Hepatic stellate cell (primary cell): Measurements from ENCODE around the gene CLPSL1.
"Not testable (repeated sequence)": the region's sequence is repeated elsewhere in the genome, so short reads cannot be mapped to it uniquely, and the experiment has no call there.

ENCODE experiments used
- DNase-seq: peaks from one replicate; pipeline ENCODE4 v3.0.0; 2011; ENCODE audit warnings: low spot score

The CLPSL1 gene, protein sequence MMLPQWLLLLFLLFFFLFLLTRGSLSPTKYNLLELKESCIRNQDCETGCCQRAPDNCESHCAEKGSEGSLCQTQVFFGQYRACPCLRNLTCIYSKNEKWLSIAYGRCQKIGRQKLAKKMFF

GRCh38 chr6:35780719-35781118, at the start of gene CLPSL1:
TSS of gene CLPSL1 (plus strand) at chr6:35781019. CDS start at chr6:35781111, 92 bp downstream.
- no peak for DNase-seq

DNA sequence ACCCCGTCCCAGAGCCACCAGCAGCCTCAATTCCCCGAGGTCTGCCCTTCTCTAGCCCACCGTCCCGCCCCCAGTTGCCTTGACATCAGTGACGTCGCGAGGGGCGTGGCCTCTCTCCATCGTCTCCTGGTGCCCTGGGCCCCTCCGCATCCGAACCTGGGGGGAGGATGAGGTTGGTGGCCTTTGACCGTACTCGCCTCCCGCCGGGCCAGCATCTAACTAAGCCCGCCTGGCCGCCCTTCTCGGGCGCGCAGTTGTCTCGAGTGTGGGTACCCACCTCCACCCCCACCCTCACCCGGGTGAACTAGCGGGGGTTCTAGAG, 49.4 kb upstream of the CLPSL1 start:
- peak; percentile 89 for DNase-seq

DNA sequence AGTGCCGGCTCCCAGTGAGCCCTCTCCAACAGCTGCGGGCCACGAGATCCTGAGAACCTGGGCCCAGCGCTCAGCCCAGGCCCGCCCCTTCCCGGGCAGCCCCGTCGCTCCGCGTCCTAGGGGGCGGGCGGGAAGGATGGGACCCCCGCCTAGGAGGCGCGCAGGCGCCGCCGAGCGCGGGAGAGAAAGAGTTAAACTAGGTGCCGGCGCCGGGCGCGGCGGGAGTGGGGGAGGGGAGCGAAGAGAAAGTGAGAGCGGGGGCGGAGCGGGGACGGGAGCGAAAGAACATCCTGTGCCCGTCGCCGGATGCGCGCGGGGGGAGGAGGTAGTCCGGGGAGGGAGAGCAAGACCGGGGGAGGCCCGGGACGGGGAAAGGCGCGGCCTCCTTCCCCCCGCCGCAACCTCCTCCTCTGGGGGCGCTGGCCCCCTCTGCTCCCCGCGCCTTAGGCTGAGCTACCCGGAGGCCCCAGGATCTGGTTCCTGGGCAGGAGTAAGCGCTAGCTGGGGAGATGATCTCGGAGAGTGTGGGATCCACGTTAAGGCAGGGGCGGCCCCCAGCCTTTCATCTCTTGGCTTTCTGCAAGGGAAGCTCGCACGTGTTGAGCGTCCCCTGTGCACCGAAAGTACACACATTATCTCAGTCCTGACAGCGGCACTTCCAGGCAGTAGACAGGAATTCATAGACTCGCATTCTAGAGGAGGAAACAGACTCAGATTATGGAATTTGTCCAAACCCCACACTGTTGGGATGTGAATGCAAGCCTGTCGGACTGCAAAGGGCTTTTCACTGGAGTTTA, 48.9 kb upstream of the CLPSL1 start:
- peak; percentile 91 for DNase-seq

- DNase-seq = no peak
Measured at GRCh38 chr6:35733633-35734032, 47.2 kb upstream of the CLPSL1 start.

- not testable (repeated sequence) for DNase-seq
Measured at GRCh38 chr6:35734319-35734718, 46.5 kb upstream of the CLPSL1 start.

- DNase-seq = no peak
Measured at GRCh38 chr6:35735452-35735851, 45.4 kb upstream of the CLPSL1 start.

DNA sequence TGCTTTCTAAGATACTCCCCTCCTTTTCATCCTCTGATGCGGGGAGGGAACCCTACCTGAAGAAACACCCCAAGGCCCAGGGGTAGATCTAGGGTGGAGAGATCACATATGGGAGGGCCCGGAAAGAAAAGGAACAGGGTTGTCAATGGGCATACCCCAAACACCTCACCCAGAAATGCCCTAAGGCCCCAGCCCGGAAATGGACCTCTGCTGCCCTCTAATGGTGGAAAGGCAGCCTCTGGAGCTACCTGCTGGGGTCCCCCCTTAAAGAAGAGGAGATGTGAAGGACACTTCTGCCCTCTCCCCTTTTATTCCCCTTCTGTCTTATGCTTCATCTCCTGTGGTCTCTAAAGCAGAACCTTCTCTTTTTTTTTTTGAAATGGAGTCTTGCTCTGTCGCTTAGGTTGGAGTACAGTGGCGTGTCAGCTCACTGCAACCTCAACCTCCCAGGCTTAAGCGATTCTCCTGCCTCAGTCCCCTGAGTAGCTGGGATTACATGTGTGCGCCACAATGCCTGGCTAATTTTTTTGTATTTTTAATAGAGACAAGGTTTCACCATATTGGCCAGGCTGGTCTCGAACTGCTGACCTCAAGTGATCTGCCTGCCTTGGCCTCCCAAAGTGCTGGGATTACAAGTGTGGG, 44.4 kb upstream of the CLPSL1 start:
- DNase-seq = peak; percentile 73

DNA sequence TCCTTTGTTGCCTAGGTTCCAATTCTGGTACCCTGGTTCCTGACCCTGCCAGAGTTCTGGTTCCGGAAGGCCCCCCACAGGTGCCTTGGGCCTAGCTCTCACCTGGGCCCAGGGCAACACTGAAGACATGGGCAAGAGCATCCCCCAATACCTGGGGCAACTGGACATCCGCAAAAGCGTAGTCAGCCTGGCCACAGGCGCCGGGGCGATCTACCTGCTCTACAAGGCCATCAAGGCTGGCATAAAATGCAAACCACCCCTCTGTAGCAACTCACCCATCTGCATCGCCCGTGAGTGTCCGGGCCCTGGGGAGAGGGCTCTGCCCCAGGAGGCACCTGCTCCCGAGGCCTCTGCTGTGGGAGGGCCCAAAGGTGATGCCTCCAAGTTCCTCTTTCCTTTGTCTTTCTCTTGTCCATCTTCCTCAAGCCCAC, 43.8 kb upstream of the CLPSL1 start, which contains the start of gene ARMC12:
ARMC12 (plus strand) TSS at position 51 of the 431 bp plus-strand sequence; CDS start at position 128, 77 bp downstream.
- DNase-seq = no peak

GRCh38 chr6:35737413-35738211, 43.2 kb upstream of the CLPSL1 start:
- DNase-seq = peak; percentile 85

DNA sequence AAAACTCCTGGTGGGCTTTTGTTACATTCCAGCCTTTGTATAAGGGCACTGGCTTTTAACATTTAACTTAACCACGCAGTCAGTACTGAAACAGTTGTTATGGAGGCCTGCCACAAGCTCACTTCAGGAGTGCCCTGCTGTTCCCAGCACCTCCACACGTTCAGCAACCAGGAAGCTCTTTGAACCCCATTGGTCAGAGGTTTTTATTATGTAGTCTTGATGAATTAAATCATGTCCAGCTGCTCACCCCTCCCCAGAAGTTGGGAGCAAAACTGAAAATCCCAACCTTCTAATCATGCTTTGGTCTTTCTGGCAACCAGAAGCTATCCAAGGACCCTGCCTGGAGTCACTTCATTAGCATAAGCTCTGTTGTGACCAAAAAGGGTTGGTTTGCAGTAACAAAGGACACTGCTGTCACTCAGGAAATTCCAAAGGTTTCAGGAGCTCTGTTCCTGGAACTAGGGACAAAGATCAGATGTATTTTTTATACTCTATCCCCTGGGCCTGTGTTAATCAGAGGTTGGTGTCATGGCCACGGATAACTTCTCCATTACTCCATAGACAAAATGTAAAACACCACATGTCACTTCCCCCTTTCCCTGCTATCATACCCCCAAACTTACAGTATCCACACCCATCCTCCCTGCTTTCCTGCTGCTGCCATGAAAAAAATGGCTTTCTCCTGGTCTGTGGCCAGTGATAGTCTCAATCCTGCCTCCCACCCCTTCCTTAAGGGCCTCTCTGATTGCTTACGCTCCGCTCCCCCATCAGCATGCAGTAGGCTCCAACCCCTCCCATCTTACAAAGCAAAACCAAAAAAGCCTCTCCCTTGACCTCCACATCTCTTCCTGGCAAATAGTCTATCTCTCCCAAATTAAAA, 40.9 kb upstream of the CLPSL1 start:
- no peak for DNase-seq

DNA sequence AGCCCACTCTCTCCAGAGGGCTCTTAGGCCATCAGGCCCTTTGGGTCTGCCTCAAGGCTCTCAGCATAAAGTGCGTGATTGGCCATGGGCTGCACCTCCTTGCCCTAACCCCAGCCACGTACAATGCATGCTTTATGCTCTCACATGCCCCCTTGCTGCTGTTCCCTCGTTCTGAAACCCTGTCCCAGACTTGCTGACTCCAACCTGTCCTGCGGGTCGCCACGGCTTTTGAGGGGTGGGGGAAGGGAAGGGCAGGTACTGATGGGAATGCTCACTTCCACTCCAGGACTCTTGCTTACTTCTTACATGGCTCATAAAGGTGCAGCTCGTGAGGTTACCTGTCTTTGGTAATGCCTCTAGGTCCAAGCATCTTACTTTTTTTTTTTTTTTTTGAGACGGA, 38.0 kb upstream of the CLPSL1 start:
- no peak for DNase-seq

GRCh38 chr6:35745509-35745908, 35.3 kb upstream of the CLPSL1 start:
- no peak for DNase-seq

DNA sequence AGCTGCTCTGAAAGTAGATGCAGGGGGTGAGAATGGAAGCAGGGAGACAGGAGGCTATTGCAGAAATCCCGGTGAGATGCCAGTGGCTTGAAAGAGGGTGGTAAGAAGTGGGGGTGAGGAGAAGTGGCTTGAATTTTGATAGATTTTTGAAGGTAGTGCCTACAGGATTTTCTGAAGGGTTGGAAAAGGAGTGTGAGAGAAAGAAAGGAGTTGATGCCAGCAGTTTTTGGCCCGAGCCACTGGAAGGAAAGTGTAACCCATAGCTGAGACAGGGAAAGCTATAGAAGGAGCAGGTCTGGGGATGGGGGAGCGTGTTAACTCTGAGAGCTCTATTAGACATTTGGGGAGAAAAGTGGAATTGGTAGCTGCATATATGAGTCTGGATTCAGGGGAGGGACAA, 34.3 kb upstream of the CLPSL1 start:
- DNase-seq = no peak

DNA sequence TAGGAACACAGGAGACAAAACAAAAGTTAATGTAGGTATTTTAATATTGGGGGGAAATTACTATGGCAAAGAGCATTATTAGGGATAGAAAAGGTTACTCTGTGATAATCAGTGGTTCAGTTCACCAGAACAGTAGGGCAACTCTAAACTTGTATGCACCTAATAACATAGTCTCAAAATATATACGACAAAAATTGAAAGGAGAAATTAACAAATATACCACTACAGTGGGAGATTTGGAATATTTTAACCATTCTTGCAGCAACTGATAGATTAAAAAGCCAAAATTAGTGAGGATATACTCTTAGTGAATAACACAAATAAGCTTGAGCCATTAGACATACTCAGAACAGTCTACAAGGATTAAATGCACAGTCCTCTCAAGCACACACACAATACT, 32.9 kb upstream of the CLPSL1 start:
- DNase-seq = no peak

- DNase-seq = no peak
Measured at GRCh38 chr6:35750557-35750956, 30.3 kb upstream of the CLPSL1 start.

DNA sequence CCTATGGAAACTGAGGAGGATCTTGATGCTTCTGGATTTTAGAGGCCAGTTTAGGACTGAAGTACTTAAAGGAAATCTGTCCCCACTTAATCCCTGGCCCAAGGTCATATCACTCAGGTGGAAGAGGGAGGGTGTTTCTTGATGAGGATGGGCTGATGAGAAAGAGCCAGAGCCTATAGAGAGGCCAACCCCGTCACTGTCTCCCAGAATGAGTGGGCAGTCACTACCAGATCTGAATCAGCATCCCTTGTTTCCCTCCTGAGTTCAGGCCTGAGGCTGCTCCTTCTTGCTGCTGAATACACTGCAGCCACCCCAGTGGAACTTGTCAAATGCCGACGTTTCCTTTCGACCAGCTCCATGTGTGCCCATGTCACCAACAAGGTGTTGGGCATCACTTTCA, 29.2 kb upstream of the CLPSL1 start:
- no peak for DNase-seq

GRCh38 chr6:35752330-35752729, 28.5 kb upstream of the CLPSL1 start:
- no peak for DNase-seq

DNA sequence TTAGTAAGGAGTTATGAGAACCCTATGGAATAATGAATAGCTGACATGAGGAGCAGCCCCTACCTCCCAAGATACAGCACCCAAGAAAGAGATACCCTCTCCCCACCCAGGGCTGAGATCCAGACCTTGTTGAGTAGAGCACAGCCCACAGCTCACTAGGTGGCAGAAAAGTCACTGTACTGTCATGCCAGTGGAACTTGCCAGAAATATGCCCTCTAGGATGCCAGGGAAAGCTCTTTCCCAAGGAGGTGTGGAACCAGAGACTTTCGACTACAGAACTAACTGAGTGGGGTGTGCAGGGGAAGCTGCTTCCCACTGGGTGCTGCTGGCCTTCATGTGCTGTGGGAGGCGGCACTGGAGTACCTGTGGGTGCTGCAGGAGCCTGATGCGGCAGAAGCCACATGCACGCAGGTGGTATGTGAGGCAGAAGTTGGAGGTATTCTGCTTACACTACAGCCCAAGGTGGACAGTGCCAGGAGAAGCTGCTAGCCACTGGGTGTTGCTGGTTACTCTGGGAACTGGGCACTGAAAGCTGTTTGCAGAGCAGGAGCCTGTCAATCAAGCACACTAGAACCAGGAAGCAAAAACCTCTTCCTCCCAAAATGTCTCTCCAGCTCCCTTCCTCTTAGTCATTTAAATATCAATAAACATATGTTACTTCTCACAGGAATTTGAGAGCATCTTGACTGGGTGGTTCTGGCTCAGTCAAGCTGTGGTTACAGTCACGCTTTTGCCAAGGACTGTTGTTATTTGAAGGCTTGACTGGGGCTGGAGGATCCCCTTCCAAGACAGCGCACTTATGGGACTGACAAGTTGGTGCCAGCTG, 26.2 kb upstream of the CLPSL1 start:
- peak; percentile 54 for DNase-seq

DNA sequence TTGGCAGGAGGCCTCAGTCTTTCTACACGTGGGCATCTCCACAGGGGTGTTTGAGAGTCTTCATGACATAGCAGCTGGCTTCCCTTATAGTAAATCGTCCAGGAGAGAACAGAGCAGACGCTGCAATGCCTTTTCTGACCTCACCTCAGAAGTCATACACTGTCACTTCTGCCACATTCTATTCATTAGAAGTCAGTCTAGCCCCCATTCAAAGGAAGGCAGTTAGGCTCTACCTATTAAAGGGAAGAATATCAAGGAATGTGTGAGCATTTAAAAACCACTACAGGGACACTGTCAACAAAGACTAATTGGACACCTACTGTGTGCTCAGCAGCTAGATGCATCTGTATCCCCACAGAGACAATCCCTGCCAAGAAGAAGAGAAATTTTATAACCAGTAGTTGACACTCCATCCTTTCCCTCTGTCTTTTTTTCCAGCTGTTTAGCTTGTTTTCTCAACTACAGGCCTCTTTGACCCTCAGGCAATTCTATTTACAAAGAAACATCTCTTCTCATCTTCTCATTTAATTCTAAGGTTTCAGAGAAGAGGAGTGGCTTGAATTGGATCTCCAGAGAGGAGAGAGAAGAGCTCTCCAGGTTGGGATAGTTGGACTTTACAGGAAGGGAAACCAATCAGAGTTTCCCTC, 25.4 kb upstream of the CLPSL1 start:
- DNase-seq = no peak

DNA sequence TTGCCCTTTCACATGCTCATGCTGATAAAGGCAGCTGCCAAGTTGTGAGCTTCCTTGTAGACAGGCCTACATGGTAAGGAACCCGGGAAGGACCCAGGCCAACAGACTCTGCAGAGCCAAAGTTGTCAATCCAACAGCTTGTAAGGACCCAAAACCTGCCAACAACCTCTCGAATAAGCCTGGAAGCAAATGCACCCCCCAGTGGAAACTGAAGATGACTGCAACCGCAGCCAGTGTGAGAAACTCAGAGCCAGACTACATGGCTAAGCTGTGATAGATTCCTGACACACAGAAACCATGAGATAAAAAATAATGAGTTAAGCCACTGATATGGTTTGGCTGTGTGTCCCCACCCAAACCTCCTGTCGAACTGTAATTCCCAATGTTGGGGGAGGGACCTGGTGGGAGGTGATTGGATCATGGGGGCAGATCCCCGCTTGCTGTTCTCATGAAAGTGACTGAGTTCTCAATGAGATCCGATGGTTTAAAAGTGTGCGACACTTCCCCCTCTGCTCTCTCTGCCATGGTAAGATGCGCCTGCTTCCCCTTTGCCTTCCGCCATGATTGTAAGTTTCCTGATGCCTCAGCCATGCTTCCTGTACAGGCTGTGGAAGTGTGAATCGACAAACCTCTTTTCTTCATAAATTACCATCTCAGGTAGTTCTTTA, 23.2 kb upstream of the CLPSL1 start:
- DNase-seq = no peak
